Stimulated activated CD8-positive, alpha-beta memory T cell treated with anti-CD3 and anti-CD28 coated beads, Interleukin-2, amount 100 ng/mL, for 1 hour (primary cell): ENCODE measurements around the gene PLAAT1.

Source experiments
- DNase-seq, 2 donors: peaks; one replicate each; pipeline ENCODE4 v3.0.0-alpha.2; 2020; ENCODE audit warnings: low read depth in 2 of 2

PLAAT1 gene

GRCh38 chr3:193240850-193241706, at the start of gene PLAAT1:
Gene PLAAT1, plus strand, starts transcription at chr3:193241222. Its CDS starts 14,429 bp downstream, at chr3:193255651.
- no peak for DNase-seq

DNA sequence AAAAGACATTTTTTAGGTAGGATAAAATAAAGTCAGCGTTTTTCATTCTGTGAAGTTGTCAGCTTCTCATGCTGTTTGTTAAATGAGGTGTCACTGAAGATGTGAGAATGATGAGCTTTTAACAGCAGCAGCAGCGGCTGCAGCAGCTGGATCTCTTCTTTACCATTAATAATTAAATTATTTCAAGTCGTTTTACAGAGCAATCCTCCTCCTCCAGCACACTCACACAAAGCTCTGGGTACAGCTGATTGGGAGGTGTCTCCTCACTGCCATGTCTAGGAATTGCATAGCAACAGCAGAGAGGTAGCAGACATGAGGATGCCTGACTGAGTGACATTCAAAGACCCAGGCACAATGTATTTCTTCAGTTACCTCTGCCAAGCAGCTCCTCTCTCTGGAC, 46.7 kb upstream of the PLAAT1 start:
- DNase-seq: no peak

DNA sequence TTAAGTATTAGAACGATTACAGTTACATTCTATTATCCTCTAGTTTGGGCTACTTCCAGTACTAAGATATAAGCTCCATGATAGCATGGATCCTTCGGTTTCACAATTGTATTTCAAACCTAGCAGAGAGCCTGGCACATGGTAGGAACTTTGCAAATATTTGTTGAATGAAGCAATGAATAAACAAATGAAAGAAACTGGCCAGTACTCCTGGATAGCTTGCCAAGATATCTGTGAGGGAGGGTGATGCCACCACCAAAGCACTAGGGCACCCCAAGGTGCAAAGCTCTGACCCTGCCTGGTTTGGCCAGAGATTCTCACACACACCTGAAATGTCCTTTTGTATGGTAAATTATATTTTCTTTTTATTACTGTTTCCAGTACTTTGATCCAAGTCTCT, 44.3 kb upstream of the PLAAT1 start:
- no peak for DNase-seq

- DNase-seq: no peak
These were observed 33.4 kb upstream of the PLAAT1 start for GRCh38 chr3:193207290-193208273.

- no peak for DNase-seq
These were observed 30.4 kb upstream of the PLAAT1 start for GRCh38 chr3:193210618-193211017.

GRCh38 chr3:193211173-193211572, 29.8 kb upstream of the PLAAT1 start:
- no peak for DNase-seq

- no peak for DNase-seq
These were observed 29.0 kb upstream of the PLAAT1 start for GRCh38 chr3:193211984-193212383.

DNA sequence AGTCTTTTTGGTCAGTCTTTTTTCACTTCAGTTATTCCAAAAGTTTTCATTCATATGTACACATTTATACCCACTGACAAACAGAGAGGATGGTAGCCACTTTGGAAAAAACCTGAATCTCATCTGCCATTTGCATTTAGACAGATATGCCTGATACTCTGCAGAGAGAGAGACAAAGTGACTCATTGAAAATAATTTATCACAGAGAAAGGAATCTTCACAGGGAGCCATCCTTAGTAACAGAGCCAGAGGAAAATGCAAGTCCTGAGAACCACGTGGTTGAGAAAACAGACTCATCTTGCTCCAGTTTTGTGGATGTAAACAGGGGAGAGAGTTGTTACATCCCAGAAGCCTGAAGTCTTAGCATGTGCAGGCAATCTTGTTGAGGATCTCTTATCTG, 28.2 kb upstream of the PLAAT1 start:
- DNase-seq: no peak

DNA sequence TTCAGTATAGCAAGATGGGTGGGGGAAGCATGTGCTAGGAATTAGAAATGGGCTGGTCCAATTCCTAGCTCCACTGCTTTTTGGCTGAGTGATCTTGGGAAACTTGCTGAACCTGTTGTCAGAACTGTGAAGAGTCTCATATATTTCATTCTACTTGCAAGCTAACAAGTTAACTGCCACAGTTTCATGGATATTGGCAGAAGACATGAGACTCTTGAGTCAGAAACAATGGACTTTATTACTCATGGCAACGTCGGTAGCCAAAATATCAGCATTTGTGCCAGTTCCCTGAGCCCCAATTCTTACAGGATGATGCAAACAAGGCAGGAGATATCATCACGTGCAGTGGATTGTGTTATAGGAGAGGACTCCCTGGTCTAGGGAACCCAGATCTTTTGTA, 26.6 kb upstream of the PLAAT1 start:
- no peak for DNase-seq

GRCh38 chr3:193225302-193226125, 15.5 kb upstream of the PLAAT1 start:
- DNase-seq: no peak

- DNase-seq: no peak
These were observed 12.8 kb upstream of the PLAAT1 start for GRCh38 chr3:193228206-193228605.

DNA sequence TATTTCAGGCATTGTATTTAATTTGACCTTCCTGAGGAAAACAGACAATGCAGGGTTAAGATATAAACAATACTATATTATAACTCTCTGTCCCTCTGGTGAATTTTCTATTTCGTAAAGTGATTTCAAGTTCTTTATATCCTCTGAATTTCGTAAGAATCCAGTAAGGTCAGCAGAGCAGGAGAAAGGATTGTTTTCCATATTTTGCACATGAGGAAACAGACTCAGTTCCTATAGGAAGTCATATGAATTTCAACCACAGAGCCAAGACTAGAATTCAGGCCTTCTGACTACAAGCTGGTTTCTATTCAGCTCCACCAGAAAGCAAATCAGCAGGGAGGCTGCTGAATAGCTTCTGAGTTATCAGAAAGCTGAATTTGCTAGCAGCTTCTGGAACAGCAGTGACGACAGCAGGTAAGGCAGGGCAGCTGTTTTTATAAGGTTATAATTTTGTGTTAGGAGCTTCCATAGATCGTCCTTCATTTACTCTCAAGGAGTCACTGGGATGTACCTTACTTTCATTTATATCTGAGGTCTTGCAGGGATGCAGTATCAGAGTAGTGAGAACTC, 11.1 kb upstream of the PLAAT1 start:
- no peak for DNase-seq

DNA sequence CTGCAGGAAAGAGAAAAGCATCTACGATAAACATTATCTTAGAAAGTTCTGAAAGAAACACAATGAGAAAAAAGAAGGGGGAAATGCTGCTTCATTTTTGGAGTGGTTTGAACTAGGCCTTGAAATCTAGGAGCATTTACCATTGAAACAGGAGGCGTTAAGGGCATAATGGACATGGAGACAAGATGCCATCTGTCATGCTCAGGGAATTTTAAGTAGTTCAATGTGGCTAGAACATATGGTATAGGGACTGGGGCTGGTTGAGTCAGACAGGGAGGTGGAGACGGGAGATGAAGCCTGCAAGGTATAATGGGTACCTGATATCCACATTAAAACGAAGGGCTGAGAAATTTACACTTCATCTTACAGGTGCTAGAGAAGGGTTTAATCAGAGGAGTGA, 10.4 kb upstream of the PLAAT1 start:
- DNase-seq: no peak

GRCh38 chr3:193231201-193231600, 9.8 kb upstream of the PLAAT1 start:
- DNase-seq: no peak

DNA sequence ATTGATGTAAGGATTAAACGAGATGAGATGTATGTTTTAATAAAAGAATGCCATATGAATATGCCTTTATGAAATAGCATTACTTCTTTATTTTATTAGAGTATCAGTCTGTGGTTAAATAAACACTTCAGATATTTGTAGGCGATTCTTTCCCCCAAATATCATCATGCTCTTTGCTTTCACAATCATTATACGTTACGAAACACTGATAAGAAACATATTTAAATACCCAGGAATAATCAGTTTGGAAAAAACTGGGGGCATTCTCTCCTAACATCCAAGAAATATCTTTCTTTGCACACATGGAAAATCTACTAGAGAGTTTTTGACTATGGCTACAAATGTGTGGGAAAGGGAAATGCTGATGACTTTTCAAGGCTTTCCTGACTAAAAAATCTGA, 4.4 kb upstream of the PLAAT1 start:
- no peak for DNase-seq

DNA sequence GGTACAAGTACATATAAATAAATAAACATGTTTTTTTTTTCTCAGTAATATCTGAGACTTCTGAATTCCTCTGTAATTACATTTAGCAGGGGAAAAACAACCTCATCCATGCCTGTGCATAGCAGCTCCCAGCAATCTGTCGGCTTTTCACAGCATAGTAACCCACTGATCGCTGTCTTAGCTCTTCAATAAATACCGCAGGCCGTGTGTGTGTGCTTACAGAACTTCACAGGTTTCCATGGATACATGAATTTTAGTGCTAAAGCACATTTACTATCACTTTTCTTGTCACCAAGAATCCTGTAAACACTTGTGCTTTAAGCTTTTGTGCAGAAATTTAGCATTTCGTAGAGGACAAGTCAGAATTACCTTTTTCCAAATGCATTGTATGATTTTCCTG, 4.0 kb upstream of the PLAAT1 start:
- no peak for DNase-seq

GRCh38 chr3:193240436-193240849, 579 bp upstream of the PLAAT1 start:
- no peak for DNase-seq

DNA sequence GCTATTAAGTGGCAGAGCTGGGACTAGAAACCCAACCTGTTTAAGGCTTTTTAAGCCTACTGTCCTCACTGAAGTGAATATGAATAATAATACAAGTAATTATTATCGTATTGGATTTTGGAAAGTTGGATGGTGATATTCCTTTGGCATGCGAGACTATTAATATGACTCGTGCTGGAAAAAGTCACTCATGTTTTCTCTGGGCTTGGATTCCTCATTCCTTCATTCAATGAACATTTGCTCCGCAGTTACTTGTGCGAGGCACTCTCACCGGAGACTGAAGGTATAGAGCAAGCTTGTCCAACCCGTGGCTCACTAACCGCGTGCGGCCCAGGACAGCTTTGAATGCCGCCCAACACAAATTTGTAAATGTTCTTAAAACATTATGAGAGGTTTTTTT, 694 bp downstream of the PLAAT1 start:
- DNase-seq: no peak

- no peak for DNase-seq
These were observed 2.5 kb downstream of the PLAAT1 start for GRCh38 chr3:193243571-193243970.

GRCh38 chr3:193248848-193249468, 7.9 kb downstream of the PLAAT1 start:
- no peak for DNase-seq

DNA sequence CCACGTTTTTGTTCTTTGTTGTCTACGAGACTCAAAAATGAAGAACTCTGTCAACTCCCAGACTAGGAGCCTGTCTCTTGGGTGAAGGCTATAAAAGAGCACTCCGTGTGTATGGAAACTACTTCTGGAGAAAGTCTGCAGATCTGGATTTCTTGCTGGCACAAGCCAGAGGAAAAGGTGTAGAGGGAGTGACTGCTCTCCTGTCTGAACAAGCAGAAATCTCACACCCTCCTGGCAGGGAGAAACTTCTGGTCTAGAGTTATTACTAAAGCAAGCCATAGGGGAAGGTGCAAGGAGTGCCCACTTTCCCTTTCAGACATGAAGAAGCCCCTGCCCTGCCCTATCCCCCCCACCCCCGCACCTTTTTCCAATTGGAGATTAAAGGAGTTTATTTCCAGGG, 9.5 kb downstream of the PLAAT1 start:
- no peak for DNase-seq
